HG02763 (cell line): ENCODE measurements around the gene BGLAP.

Experiments used
- ATAC-seq: cut with Tn5 transposase; IDR thresholded peaks from one replicate; pipeline ENCODE4 v1.9.1; 2021; ENCODE audit warnings: mild to moderate bottlenecking, moderate library complexity; ENCODE audit not compliant: unreplicated experiment

Gene BGLAP

GRCh38 chr1:156226116-156226538 lies 15.9 kb upstream of the BGLAP start:
- ATAC-seq = peak; percentile 56

GRCh38 chr1:156226782-156227181 lies 15.2 kb upstream of the BGLAP start:
- ATAC-seq = no peak

- ATAC-seq = no peak
Measured at GRCh38 chr1:156228501-156228900, 13.5 kb upstream of the BGLAP start.

- ATAC-seq = no peak
Measured at GRCh38 chr1:156229809-156230472, 12.0 kb upstream of the BGLAP start.

GRCh38 chr1:156230473-156230837 lies 11.5 kb upstream of the BGLAP start:
- ATAC-seq = no peak

GRCh38 chr1:156232201-156232894 lies 9.6 kb upstream of the BGLAP start:
- no peak for ATAC-seq

- ATAC-seq = no peak
Measured at GRCh38 chr1:156233426-156234127, 8.4 kb upstream of the BGLAP start.

GRCh38 chr1:156236164-156236563 lies 5.8 kb upstream of the BGLAP start:
- ATAC-seq = no peak

- no peak for ATAC-seq
Measured at GRCh38 chr1:156238248-156238647, 3.7 kb upstream of the BGLAP start.

- ATAC-seq = no peak
Measured at GRCh38 chr1:156241311-156241811, 623 bp upstream of the BGLAP start.

GRCh38 chr1:156242738-156243137 lies 754 bp downstream of the BGLAP start:
- no peak for ATAC-seq

- ATAC-seq = no peak
Measured at GRCh38 chr1:156244126-156244525, 2.1 kb downstream of the BGLAP start.

- no peak for ATAC-seq
Measured at GRCh38 chr1:156244712-156245111, 2.7 kb downstream of the BGLAP start.

GRCh38 chr1:156245451-156246232 lies 3.7 kb downstream of the BGLAP start:
- no peak for ATAC-seq

GRCh38 chr1:156246241-156246780 lies 4.3 kb downstream of the BGLAP start:
- no peak for ATAC-seq

- no peak for ATAC-seq
Measured at GRCh38 chr1:156246781-156247459, 4.9 kb downstream of the BGLAP start.

GRCh38 chr1:156247460-156248322 lies 5.7 kb downstream of the BGLAP start, which contains the start of gene PAQR6:
Gene PAQR6 (minus strand): TSS chr1:156248056. CDS start chr1:156246731, 1,325 bp downstream.
- ATAC-seq = no peak

- ATAC-seq = no peak
Measured at GRCh38 chr1:156248323-156248683, 6.3 kb downstream of the BGLAP start.

GRCh38 chr1:156249593-156249992 lies 7.6 kb downstream of the BGLAP start:
- no peak for ATAC-seq
